Thoracic aorta (tissue), 2 donors: ENCODE results near the gene AKAP11. TPM values are rescaled to one million over a fixed set of nuclear protein-coding genes. Genes with fewer than 3 reads are reported as not detected.

Source experiments
- ATAC-seq: fragments of 150-250 bp; one replicate; pipeline ENCODE4 v1.8.0; 2017; ENCODE audit warnings: low read depth; ENCODE audit not compliant: insufficient number of reproducible peaks, low FRiP score
- DNase-seq: peaks from one replicate; pipeline ENCODE4 v3.0.0-alpha.2; 2020; ENCODE audit warnings: low spot score
- H3K27ac ChIP-seq, 2 donors: fragments of 200-600 bp; sonication (generic); 1 replicate in 1 of 2; 2 replicates in 1 of 2; pipeline ENCODE4 v1.5.1; 2016; ENCODE audit warnings: mild to moderate bottlenecking in 2 of 2, moderate library complexity in 2 of 2
- H3K27me3 ChIP-seq: fragments of 200-600 bp; sonication (generic); replicated peaks from 2 replicates; pipeline ENCODE4 v1.6.0; 2016; ENCODE audit warnings: mild to moderate bottlenecking; ENCODE audit not compliant: insufficient read depth
- H3K36me3 ChIP-seq: fragments of 200-600 bp; sonication (generic); one replicate; pipeline ENCODE4 v1.5.1; 2016
- H3K4me1 ChIP-seq, 2 donors: fragments of 200-600 bp; sonication (generic); 1 replicate in 1 of 2; 2 replicates in 1 of 2; pipeline versions ENCODE4 v1.5.1 to v1.6.0; 2016; ENCODE audit warnings: low read depth in 2 of 2, mild to moderate bottlenecking in 1 of 2; ENCODE audit not compliant: control insufficient read depth in 1 of 2
- H3K4me3 ChIP-seq: fragments of 200-600 bp; sonication (generic); 2 replicates; pipeline ENCODE4 v1.5.1; 2016; ENCODE audit warnings: mild to moderate bottlenecking
- H3K9me3 ChIP-seq: fragments of 200-600 bp; sonication (generic); 2 replicates; pipeline ENCODE4 v1.5.1; 2016
- total RNA-seq, 2 donors: library from RNA; depleted of rRNA; stranded (reverse); fragments of >200 nt; gene quantifications; one replicate each; pipeline versions ENCODE4 v1.1.0 to v1.2.3, GENCODE V29; 2016
- TF ChIP-seq, protein P1 (sequence below): fragments of 200-600 bp; sonication (generic); IDR thresholded peaks from one replicate; pipeline ENCODE4 v1.5.1; 2019; ENCODE audit warnings: antibody characterized with exemption

The AKAP11 gene
- total RNA-seq, 2 donors from 2014 or later: 28.7 to 37.1 TPM

DNA sequence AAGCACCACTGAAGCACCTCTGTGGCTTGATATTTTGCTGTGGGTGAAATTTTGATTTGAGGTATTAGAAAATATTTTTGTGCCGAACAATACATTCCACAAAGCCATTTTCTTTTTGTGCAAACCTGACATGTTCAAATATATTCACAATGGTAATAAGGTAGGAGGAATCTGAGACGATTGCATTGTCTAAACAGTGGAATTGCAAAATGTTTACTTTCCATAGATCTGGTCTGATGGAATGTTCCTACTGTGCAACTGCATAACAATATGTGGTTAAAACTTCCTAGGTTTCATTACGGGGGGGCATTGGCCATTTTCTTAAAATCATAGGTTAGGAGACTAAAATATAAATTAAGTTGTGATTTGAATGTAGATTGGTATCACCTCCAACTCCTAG is 42.7 kb upstream of the AKAP11 start:
- Histone ChIP-seq H3K27me3 (no peaks in the 10 kb centered on the region), H3K27ac (no peak overlapping the region), H3K36me3 (peaks cover 8% of the 10 kb centered on the region), H3K4me1 (peaks cover 6 to 11% of the 10 kb centered on the region in 2 donors), H3K9me3 (no peaks in the 10 kb centered on the region), H3K4me3 (no peak overlapping the region)
- no peak for ATAC-seq
- DNase-seq: no peak
- TF ChIP-seq, protein P1, sequence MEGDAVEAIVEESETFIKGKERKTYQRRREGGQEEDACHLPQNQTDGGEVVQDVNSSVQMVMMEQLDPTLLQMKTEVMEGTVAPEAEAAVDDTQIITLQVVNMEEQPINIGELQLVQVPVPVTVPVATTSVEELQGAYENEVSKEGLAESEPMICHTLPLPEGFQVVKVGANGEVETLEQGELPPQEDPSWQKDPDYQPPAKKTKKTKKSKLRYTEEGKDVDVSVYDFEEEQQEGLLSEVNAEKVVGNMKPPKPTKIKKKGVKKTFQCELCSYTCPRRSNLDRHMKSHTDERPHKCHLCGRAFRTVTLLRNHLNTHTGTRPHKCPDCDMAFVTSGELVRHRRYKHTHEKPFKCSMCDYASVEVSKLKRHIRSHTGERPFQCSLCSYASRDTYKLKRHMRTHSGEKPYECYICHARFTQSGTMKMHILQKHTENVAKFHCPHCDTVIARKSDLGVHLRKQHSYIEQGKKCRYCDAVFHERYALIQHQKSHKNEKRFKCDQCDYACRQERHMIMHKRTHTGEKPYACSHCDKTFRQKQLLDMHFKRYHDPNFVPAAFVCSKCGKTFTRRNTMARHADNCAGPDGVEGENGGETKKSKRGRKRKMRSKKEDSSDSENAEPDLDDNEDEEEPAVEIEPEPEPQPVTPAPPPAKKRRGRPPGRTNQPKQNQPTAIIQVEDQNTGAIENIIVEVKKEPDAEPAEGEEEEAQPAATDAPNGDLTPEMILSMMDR: no peak

DNA sequence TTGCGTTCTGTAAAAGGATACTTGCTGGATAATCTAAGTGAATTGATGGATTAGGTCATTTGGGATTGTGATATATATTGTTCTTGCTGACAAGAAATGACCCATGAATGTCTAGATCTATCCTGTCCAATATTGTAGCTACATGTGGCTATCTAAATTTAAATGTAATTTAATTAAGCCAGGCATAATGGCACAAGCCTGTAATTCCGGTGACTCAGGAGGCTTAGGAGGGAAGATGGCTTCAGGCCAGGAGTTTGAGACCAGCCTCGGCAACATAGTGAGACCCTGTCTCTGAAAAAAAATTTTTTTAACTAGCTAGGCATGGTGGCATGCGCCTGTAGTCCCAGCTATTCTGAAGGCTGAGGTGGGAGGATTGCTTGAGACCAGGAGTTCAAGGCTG is 39.3 kb upstream of the AKAP11 start:
- ATAC-seq (no peak), DNase-seq (no peak)
- TF ChIP-seq, protein P1: no peak
- H3K27me3 ChIP-seq: no peaks in the 10 kb centered on the region
- peaks cover 3% of the 10 kb centered on the region for H3K36me3 ChIP-seq
- no peaks in the 10 kb centered on the region for H3K9me3 ChIP-seq
- H3K4me1 ChIP-seq: peaks cover 6 to 8% of the 10 kb centered on the region in 2 donors
- no peak overlapping the region for H3K4me3 ChIP-seq
- H3K27ac ChIP-seq: no peak overlapping the region

DNA sequence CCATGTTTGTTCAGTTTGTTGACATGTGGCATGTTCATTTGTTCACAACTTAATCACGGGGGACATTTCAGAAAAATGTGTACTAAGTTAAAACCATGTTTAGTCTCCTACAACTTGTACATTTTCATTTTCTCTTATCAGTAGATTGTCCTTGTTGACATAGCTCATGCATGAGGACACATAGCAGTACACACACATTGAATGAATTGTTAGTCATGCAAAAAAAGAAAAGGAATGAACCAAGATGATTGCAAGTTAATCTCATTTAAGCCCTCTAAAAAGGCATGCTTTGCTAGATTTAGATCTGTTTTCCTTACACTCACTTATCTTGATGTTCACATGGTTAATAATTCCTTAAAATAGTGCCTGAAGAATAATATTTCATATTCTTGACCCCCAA is 38.2 kb upstream of the AKAP11 start:
- Histone ChIP-seq H3K9me3 (no peaks in the 10 kb centered on the region), H3K4me1 (no peaks in the 10 kb centered on the region), H3K27me3 (no peaks in the 10 kb centered on the region), H3K4me3 (no peak overlapping the region), H3K36me3 (peaks cover 3% of the 10 kb centered on the region), H3K27ac (no peak overlapping the region)
- ATAC-seq (no peak), DNase-seq (no peak)
- TF ChIP-seq, protein P1: no peak

DNA sequence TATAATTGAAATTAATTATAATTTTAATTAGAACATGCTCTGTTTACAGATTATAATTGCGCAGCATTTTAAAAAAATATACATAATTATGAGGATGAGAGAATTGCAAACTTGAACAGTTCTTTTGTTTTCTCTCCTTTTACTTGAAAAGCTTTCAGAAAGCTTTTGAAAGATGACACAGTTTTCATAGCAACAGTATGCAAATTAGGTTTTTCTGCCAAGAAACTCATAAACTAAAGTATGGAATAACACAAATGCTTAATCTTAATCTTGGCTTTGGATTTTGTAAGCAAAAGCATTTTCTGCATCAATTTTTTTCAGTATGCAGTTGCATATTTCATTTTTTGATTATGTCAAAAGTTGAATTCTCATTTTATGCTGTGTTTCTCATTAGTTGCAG is 32.8 kb upstream of the AKAP11 start:
- DNase-seq (no peak), ATAC-seq (no peak)
- Histone ChIP-seq H3K27me3 (no peaks in the 10 kb centered on the region), H3K4me3 (no peak overlapping the region), H3K27ac (no peak overlapping the region), H3K36me3 (no peaks in the 10 kb centered on the region), H3K9me3 (no peaks in the 10 kb centered on the region), H3K4me1 (no peaks in the 10 kb centered on the region)
- TF ChIP-seq, protein P1: no peak

DNA sequence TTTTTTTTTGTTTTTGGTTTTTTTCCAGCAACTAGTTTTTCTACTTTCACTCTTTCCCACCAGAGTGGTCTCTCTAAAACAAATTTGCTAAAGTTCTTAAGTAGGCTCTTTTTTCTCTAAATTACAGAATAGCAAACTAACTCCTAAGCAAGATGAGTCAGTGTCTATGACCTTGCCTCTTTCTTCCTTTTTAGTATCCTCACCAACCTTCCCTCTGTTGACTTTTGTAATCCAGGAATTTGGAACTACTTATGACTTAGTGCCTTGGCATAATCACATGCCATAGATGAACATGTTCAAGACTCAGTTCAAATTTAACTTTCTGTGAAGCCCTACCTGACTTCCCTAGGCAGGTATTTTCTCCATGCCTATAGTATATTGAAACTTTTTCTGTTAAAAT is 32.3 kb upstream of the AKAP11 start:
- no peak overlapping the region for H3K4me3 ChIP-seq
- ATAC-seq (no peak), DNase-seq (no peak)
- no peak overlapping the region for H3K27ac ChIP-seq
- no peaks in the 10 kb centered on the region for H3K27me3 ChIP-seq
- H3K9me3 ChIP-seq: no peaks in the 10 kb centered on the region
- no peaks in the 10 kb centered on the region for H3K36me3 ChIP-seq
- H3K4me1 ChIP-seq: no peaks in the 10 kb centered on the region
- TF ChIP-seq, protein P1: no peak
